GM19467 (cell line): Measurements from ENCODE around the gene PTPRO.

Experiments used
- ATAC-seq: cut with Tn5 transposase; IDR thresholded peaks from one replicate; pipeline ENCODE4 v1.9.1; 2021; ENCODE audit warnings: mild to moderate bottlenecking, moderate library complexity; ENCODE audit not compliant: unreplicated experiment

Gene PTPRO

DNA sequence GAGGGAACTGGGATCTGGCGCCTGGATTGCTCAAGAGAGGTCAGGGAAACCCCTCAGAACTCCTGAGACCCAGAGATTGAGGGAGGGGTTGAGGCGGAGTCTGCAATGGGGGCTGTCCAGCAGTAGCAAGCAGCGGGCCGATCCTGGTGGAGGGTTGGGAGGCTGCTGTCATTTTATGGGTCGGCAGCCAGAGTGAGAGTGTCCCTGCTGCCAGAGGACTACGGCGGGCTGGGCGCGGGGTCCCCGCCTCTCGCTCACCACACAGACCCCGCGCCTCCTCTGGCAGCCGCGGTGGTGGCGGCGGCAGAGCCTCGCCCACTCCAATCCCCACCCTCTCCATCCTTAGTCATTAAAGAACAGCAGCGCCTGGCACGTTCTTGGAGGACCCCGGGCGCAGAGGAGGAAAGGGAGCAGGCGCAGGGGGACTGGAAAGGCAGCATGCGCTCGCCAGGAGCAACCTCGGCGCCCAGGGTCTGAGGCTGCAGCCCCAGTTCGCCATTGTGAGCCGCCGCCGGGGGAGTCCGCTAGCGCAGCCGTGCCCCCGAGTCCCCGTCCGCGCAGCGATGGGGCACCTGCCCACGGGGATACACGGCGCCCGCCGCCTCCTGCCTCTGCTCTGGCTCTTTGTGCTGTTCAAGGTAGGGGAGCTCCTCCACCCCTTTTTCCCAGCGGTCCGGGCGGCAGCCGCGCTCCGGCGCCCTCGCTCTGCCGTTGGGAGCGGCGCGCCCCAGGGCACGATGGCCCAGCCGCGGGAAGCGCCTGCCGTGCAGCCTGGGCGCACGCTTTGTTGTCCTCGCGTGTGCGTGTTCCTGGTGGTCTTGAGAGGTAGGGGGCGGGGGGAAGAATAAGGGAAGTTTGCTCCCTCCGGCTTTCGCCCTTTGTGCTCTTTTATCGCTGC lies at the start of gene PTPRO:
Gene PTPRO, plus strand, starts transcription at position 345 of the 898 bp plus-strand sequence.
- ATAC-seq, result no peak

DNA sequence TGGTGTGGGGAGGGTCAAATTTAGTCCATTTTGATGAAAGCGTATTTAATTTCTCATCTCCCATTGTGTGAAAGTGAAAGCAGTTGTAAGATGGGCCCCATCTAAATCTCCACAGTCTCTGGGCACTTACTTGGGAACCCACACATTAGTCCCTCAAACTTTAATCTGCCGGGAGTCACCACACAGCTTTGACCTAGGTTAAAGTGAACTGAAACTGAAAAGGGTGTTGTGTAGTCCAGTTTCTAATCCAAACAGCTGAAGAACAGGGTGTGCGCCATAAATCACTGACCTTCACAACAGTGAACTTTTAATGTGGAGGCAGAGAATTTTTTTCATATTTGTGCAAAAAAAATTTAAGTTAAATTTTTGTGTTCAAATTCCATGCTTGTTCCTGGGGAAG lies 48.4 kb upstream of the PTPRO start:
- no peak for ATAC-seq

DNA sequence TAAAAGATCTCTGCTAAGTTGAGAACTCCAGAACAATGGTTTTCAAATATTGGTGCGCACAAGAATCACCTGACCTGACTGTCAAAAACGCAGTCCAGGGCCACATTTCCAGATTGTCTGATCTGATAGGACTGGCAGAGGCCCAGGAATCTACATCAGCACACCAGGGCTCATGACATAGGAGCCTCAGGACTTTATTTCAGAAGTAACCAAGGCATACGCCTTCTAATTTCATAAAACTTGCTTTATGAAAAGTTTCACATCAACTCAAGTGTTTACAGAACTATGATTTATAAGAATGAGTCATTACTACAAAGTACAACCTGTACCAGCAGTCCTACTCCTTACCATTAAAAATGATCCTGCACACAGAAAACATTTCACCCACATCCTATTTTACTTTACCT lies 47.7 kb upstream of the PTPRO start:
- ATAC-seq, result no peak

DNA sequence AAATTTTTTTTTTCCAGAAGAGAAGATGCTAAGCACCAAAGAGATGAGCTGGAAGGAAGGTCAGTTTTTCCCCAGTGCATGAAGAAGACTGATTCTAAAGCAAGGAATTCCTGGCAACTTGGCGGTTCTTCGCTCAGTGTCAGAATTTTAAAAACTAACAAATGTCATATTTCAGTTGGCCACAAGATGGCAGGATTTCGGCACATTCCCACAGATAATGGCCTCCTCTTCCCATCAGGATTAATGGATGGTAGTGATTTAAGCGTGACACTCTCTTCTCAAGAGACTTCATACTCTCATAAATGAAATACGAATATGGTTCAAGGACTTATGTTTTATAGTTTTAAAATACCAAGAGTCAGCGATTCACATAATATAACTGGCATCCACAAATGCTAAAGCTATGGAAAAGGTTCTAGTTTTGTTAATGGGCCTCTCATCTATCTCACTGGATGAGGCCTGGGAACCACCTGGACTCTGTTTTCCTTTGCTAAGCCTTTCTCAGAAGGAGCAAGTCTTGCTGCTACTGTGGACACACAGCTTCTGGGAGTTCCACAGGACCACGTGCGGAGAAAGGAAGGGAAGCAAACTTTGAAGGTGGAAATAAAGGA lies 46.1 kb upstream of the PTPRO start:
- no peak for ATAC-seq

DNA sequence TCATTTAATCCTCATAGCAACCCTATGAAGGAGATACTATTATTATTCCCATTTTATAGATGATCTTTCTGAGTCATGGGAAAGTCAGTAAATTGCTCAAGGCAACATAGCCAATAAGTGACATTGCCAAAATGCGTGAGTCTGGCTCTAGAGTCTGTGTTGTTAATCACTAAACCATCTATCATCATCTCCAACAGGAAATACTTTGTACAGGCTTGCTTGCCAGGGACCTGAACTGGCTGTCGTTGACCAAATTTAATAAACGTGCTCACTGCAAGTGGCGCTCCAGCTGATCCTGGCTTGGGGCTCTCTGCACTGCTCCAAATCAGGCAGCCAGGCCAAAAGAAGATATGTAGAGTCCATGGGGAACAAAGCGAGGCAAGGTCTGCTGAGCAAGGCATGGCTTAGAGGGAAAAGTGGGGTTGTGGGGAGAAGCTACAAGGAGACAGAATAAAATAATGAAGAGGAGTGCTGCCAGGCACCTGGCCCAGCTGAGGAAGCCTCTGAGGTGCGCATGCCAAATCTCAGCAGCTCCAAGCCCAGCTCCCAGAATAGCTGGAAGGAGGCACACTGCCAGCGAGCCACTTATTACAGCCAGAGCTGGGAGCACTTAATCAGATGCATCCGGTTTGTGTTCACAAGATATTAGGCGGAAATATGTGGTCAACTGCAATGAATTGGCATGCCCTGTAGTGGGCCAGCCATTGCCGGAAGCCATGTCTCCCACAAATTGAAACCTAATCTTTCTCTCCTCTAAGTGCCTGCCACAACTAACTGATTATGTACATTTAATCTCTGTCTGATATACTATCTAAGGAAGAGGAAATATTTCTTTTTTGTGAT lies 43.3 kb upstream of the PTPRO start:
- ATAC-seq, result peak; percentile 68

DNA sequence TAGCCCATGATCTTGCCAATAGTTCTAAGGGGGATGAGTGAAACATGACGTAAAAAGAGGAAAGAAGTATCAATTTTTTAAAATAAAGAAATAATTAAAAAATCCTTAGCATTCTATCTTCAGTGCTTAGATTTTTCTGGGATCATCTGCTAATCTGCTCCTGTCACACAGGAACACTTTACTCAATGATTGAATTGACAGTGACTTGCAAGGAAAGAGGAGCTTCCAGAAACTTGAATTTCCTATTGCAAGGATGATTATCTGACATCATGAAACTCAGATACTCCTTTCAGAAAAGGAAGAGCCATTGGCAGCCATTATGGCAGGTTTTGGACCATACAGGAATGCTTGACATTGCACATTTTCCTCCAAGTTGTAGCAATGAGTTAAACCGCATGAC lies 41.4 kb upstream of the PTPRO start:
- no peak for ATAC-seq

DNA sequence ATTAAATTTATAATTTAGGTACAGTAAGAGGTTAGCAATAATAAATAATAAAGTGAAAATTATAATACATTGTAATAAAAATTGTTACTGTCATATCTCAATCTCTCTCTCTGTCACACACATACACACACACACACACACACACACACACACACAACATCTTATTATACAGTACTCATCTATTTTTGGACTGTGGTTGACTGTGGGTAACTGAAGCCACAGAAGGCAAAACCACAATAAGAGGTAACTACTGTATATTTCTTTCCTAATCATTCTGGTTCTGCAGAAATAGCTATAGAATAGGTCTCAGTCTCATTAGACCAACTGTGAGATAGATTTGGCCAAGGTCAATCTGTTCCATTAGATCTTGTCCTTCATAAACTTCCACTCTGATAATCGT lies 33.1 kb upstream of the PTPRO start:
- no peak for ATAC-seq

DNA sequence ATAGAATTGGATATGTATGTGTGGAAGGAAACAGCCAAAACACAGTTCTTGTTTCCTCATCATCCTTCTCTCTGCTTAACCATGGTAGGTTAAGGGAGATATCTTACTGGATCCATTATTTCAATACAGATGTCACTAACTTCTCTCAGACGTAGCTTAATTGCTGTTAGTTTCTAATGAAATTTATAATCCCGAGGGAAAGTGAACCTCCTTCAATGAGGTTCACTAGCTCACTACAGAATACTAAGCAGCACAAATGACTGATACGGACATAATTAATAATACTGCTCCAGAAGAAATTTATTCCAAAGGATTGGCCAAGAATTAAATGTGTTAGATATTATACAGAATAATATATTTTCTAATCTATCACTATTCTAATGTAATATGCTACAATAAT lies 28.6 kb upstream of the PTPRO start:
- ATAC-seq, result no peak

DNA sequence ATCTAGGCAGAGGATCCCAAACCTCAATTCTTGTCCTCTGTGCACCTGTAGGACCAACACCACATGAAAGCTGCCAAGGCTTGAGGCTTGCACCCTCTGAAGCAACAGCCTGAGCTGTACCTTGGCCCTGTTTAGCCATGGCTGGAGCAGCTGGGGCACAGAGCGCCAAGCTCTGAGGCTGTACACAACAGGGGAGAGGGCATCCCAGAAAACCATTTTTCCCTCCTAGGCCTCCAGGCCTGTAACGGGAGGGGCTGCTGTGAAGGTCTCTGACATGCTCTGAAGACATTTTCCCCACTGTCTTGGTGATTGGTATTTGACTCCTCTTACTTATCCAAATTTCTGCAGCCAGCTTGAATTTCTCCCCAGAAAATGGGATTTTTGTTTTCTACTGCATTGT lies 22.4 kb upstream of the PTPRO start:
- no peak for ATAC-seq

DNA sequence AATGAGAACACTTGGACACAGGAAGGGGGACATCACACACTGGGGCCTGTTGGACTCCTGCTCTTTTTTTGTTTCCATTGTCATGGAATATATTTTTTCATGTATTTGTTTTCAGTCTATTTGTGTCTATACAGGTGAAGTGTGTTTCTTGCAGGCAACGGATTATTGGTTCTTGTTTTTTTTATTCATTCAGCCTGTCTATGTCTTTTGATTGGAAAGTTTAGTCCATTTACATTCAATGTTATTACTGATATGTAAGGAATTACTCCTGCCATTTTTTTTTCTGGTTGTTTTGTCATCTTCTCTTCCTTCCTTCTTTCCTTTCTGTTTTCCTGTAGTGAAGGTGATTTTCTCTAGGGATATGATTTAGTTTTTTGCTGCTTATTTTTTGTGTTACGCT lies 18.0 kb upstream of the PTPRO start:
- no peak for ATAC-seq

DNA sequence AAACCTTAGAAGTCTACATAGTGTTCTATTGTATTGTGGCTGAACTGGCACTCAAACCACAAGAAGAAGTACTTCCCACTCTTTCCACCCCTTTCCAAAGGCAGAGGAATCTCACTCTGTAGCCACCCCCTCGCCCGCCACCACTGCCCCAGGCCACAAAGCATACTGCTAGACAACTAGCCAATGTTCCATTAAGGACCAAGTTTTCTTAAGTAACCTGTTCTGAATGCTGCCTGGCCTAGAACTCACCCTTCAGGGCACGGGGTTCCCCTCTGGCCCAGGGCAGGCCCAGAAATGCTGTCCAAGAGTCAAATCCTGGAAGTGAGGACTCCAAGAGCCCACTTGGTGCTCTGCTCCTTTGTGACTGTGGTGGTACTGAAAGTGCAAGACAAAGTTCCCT lies 15.7 kb upstream of the PTPRO start:
- no peak for ATAC-seq

DNA sequence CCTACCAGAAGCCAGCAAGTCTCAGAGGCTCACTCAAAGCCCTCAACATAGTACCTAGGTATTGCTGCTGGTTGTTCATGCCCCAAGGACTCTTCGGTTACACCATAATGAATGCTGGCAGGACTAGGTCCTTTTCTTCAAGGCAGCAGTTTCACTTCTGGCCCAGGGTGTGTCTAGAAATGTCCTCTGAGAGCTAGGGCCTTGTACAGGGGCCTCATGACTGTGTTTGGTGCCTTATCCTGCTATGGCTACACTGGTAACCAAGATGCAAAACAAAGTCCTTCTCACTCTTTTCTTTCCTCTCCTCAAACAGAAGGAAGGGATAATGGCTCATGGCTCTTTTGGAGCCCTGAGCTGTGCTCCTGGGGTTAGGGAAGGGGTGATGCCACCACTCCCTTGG lies 15.2 kb upstream of the PTPRO start:
- no peak for ATAC-seq

DNA sequence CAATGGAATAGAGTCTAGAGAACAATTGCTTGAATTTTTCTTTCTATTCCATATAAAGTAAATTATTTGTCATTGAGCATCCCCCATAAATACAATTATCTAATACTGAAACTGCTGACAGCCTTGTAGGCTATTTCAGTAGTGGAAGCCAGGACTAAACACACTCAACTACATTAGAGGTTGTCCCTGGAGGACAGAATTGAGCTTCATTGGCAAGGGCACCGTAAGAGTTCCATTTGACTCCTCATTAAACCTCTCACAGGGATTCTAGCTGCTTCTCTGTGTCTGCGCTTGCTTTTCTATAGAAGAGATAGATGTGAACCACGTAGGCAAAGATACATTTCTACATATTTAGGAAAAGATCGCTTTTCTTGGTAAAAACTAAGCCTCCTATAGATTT lies 3.5 kb upstream of the PTPRO start:
- no peak for ATAC-seq

DNA sequence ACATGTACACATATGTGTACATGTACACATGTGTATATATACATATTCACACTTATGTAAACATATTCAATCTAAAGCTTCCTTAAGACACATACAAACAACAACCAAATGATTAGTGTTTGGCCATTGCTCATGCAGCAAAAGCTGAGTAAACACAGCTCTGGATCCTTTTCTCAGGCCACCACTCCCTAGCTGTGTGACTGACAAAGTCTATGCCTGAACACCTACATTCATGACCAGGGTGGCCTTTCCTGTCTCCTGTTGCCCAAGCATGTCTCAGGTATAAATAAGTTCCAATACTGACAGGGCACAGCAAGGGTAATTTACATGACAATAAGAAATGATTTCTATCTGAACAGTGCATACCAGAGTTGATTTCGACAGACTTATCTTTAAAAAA lies 1.4 kb upstream of the PTPRO start:
- no peak for ATAC-seq

DNA sequence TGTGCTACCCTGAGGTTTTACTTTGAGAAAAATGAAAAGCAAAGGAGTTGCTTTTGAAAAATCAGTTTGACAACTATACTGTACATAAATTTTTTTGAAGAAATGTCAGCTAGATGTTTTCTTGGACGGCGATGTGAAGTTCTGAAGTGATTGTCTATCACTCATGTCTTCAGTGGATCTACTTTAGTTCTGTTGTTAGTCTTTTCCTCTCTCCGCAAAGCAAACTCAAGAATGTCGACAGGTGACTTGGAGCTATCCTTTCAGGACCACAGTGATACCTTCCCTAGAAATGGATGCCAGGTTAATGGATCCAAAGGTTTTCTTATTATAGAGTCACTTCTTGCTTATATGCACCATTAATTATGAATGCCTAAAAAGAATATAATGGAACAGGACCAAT lies 1.2 kb downstream of the PTPRO start:
- no peak for ATAC-seq

DNA sequence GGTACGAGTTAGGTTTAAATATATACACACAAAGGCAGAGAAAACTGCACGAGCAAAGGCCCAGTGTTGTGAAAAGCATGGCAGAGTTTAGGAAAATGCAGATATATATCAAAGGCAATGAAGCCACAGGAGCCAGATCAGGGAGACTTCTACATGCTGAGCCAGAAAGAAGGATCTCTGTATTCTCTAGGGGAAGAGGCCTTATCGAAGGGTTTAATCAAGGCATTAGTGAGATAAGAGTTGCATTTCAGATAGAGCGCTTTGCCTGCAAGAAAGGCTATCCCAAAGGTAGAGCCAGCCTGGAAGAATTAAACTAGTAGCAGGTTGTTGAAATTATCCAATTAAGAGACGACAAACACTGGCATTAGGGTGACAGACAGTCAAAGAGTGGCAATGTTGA lies 7.6 kb downstream of the PTPRO start:
- ATAC-seq, result no peak

DNA sequence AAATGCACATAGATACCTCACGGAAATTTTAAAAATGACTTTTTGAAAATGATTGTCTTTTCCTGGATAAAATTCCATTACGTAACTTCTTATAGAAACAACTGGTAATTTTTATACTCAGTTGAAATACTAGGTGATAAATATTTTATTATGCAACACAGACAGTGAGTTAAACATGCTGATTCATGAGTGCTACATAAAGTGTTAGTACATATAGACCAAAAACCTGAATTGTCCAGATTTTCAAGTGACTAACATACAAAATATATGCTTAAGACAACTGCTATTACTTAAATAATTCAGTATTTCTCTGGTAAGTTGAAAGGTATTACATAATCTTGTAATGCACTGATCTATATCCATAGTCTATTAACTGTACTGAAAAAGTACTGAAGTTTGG lies 11.9 kb downstream of the PTPRO start:
- ATAC-seq, result no peak

DNA sequence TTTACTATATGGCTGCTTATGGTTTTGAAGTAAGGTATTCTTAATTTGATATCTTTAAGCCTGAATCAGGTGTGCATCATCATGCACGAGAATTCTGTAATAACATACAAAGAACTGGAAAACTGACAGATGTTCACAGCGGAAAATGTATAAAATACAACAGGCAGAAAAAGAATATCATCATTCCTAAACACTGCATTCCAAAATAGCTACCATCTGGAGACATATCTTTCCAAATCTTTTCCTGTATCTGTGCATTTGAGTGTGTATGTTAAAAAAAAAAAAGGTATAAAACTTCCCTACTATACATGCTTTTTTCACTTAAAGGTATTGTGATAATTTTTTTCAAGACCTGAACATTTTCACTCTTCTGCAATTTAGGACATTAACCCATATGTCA lies 13.7 kb downstream of the PTPRO start:
- ATAC-seq, result no peak

DNA sequence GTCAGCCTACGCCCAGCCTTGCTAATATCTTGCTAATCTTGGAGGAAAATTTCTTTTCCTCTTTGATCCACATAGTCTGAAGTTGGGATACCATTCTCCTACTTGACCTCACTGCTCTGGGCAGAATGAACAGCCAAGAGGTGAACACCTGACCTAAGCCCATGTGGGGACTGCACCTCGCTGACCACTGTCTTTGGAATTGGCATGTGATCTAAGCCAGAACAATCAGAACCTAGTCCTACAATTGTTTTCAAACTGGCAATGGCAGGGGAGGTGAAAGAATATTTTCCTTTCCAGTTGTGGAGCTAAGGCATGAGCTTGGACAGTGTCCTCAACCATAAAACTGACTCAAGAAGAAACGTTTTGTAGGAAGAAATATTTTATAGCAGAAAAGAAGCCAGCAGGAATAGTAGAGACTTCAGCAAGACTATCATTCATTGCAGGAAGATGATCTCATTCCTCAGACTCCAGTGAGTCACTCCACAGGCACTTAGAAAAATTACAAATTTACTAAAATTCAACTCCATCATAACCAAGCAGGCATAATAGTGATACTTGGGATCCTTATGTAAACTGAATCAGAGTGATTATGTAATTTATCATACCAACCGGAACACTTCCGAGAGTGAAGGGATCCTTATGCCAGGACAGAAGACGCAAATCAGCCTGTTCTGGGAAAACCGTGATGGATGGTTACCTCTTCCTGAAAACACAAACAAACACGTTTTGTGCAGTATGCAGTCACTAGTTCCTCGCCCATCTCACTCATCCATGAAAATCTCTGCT lies 14.7 kb downstream of the PTPRO start:
- no peak for ATAC-seq

DNA sequence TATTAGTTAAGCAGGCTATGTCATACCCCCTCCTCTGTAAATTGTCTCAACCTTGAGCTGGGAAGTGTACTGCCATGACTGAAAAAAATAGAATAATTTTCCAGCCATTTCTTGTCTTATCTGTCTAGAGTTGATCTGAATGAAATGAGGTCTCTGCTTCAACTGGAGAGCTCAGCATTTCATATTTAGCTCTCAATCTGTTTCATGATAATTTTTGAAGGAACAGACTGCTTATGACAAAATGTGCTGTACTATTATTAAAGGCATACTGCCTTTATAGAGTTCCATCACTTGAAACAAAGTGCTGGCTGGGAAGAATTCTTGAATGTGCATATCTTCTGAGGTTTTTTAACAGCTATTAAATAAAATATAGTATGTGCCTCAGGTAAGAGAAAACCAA lies 19.1 kb downstream of the PTPRO start:
- ATAC-seq, result no peak

DNA sequence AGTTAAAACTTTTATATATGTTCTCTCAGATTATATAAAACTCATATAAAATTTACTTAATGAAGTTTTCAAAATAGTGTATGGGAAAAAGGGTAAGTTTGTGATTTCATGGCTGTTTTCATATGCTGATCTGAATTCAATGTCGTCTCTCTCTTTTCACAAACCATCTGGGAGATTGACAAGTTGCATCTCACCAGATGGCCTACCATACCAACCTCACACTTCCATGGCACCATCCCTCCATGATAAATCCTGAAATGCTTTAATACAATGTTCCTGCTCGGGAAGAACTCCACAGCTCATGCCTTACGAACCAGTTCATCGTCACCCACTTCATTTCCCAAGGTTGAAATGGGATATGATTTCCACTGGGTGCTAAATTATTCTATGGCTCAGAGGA lies 22.3 kb downstream of the PTPRO start:
- no peak for ATAC-seq
